GM20000 (cell line): ENCODE measurements around the gene TPST1.
"Not testable (repeated sequence)": the region's sequence is repeated elsewhere in the genome, so short reads cannot be mapped to it uniquely, and the experiment has no call there.

Source experiments
- DNase-seq: peaks from one replicate; pipeline ENCODE4 v3.0.0; 2012; ENCODE audit warnings: low spot score
- TF ChIP-seq, protein P1 (sequence below): IDR thresholded peaks from 2 replicates; pipeline ENCODE4 v1.5.1; 2012; ENCODE audit warnings: mild to moderate bottlenecking, control low read depth; ENCODE audit errors: extremely low read depth, missing control alignments

TPST1 gene

DNA sequence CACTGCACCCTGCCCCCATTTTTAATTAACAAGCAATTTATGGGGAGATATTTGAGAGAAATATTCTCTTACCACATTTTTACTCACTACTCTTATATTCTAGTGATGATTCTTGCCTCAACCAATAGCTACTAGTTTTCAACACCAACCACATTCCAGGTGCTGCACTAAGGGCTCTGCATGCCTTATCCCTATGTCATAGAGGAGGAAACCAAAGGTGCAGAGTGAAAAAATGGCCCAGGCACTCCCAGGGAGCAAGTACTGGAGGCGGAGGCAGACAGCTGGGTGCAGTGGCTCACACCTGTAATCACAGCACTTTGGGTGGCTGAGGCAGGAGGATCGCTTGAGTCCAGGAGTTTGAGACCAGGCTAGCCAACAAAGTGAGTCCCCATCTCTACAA is 35.5 kb upstream of the TPST1 start:
- DNase-seq: no peak
- TF ChIP-seq, protein P1, sequence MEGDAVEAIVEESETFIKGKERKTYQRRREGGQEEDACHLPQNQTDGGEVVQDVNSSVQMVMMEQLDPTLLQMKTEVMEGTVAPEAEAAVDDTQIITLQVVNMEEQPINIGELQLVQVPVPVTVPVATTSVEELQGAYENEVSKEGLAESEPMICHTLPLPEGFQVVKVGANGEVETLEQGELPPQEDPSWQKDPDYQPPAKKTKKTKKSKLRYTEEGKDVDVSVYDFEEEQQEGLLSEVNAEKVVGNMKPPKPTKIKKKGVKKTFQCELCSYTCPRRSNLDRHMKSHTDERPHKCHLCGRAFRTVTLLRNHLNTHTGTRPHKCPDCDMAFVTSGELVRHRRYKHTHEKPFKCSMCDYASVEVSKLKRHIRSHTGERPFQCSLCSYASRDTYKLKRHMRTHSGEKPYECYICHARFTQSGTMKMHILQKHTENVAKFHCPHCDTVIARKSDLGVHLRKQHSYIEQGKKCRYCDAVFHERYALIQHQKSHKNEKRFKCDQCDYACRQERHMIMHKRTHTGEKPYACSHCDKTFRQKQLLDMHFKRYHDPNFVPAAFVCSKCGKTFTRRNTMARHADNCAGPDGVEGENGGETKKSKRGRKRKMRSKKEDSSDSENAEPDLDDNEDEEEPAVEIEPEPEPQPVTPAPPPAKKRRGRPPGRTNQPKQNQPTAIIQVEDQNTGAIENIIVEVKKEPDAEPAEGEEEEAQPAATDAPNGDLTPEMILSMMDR: no peak

GRCh38 chr7:66170309-66171231 is 34.6 kb upstream of the TPST1 start:
- no peak for DNase-seq
- TF ChIP-seq, protein P1: no peak

- DNase-seq: not testable (repeated sequence)
These were observed 32.4 kb upstream of the TPST1 start for GRCh38 chr7:66172536-66173401.

GRCh38 chr7:66173856-66174255 is 31.3 kb upstream of the TPST1 start:
- TF ChIP-seq, protein P1: no peak
- DNase-seq: no peak

- DNase-seq: not testable (repeated sequence)
These were observed 30.1 kb upstream of the TPST1 start for GRCh38 chr7:66175006-66175405.

DNA sequence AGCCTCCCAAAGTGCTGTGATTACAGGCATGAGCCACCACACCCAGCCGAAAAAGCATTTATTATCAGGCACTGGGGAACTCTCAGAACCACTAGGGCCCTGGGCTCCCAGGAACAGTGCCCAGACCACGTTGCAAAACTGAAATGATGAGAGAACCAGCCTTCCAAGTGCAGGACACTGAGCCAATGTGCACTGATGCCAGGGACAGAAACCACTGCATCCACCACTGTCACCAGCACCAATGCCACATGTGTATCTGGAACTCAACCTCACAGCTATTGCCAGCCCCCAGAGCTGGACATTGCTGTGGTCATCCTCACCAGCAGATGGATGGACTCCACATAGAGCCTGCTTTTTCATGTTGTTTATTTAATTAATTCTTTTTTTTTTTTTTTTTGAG is 28.2 kb upstream of the TPST1 start:
- DNase-seq: no peak
- TF ChIP-seq, protein P1: no peak

DNA sequence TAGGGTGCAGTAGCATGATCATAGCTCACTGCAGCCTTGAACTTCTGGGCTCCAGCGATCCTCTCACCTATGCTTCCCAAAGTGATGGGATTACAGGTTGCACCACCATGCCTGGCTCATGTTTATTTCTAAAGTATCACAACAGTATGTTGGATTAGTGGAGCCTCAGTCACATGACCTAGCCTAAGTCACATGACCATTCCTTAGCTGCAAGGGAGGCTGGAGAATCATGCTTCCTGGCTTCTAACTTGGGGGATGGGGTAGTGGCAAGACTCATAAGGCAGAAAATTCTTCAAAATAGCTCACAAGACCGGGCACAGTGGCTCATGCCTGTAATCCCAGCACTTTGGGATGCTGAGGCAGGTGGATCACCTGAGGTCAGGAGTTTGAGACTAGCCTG is 26.9 kb upstream of the TPST1 start:
- DNase-seq: no peak
- TF ChIP-seq, protein P1: no peak

DNA sequence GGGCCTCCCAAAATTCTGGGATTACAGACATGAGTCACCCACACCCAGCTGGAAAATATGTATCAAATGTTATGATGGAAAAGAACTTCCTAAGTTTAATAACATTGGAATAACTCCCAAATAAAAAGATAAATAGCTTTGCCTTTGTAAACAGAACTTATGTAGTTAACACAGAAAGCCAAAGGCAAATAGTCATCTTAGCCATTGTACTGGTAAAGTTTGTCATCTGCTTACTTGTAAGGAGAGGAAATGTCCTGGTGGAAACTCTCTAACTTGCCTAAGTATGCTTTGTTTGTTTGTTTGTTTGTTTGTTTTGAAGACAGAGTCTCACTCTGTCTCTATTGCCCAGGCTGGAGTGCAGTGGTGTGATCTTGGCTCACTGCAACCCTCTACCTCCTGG is 23.8 kb upstream of the TPST1 start:
- TF ChIP-seq, protein P1: no peak
- no peak for DNase-seq
